Activated CD4-positive, alpha-beta memory T cell treated with anti-CD3 and anti-CD28 coated beads for 36 hours (primary cell): ENCODE data around the gene SH3BP2. TPM values are rescaled to one million over a fixed set of nuclear protein-coding genes. Genes with fewer than 3 reads are reported as not detected.
A peak's percentile ranks its signal among the peaks of the same experiment; 100 is the strongest.

Source experiments
- CTCF ChIA-PET: fragments of 350-600 bp; sonication (Branson Sonifier 250); formaldehyde crosslinking; loops from one replicate; lab custom pipeline; 2021; ENCODE audit warnings: antibody characterized with exemption, inconsistent platforms; lab: Charles Lee
- POLR2A ChIA-PET: fragments of 350-600 bp; sonication (Branson Sonifier 250); formaldehyde crosslinking; loops from one replicate; lab custom pipeline; 2021; ENCODE audit warnings: antibody characterized with exemption; lab: Charles Lee
- DNase-seq: peaks from one replicate; pipeline ENCODE4 v3.0.0-alpha.2; 2020
- H3K27ac Mint-ChIP-seq: one replicate; pipeline ENCODE4 v1.8.0; 2021; ENCODE audit warnings: mixed read lengths
- H3K27me3 Mint-ChIP-seq: one replicate; pipeline ENCODE4 v1.8.0; 2021; ENCODE audit warnings: mixed read lengths
- H3K36me3 Mint-ChIP-seq: one replicate; pipeline ENCODE4 v1.8.0; 2021; ENCODE audit warnings: mixed read lengths
- H3K4me1 Mint-ChIP-seq: one replicate; pipeline ENCODE4 v1.8.0; 2021; ENCODE audit warnings: low read depth, mixed read lengths
- H3K4me3 Mint-ChIP-seq: one replicate; pipeline ENCODE4 v1.8.0; 2021; ENCODE audit warnings: mild to moderate bottlenecking, mixed read lengths
- H3K9me3 Mint-ChIP-seq: one replicate; pipeline ENCODE4 v1.8.0; 2021; ENCODE audit warnings: mixed read lengths
- intact Hi-C: fragments of 100-400 bp; cut with micrococcal nuclease; formaldehyde crosslinking; loops from one replicate; pipeline ENCODE4 v1.15.1; 2023
- total RNA-seq, 2 experiments: library from RNA; stranded (reverse); gene quantifications; one replicate each; pipeline ENCODE4 v1.2.3, GENCODE V29; 2021

Gene SH3BP2
- total RNA-seq, 2 experiments from 2014 or later: 55.9 to 62.8 TPM

DNA sequence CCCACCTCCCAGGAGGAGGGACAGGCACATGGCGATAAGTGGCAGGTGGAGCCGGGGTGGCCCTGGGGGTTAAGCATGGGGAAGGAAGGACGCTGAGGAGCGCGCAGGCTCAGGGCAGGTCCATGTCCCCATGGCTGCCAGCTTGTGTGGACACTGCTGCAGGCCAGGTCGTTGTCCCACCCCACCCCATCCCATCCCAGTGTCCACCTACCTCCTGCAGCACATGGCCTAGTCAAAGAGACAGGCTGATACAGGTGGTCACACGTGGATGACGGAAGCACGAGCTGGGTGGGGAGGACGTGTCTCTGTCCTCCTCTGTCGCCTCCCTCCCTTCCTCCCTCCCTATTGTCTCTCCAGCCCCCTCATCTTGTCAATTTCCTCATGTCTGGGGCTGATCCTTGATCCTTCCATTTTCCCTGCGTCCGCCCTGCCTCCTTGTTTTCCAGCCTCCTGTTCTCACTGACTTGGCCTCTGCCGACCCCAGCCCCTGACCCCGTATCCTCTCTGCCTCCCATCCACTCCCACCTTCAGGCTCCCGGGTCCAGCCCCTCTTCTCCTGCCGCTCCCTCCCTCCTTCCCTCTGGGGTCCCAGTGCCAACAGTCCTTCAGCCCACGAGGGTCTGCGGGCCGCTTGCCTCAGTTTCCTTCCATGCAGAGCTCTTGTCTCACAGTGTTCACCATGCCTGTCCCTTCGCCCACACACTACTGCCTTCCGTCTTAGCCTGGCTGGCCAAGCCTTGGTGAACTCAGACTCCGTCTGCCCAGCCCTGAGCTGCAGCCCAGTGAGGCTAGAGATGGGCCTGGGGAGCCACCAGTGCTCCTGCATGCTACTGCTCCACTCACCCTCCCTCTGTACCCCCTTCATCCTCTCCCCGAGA, 35.2 kb downstream of the SH3BP2 start:
- ChIA-PET CTCF (no interaction called here), POLR2A (interaction anchor here (0.7 kb wide), 1 partner anchor 15 kb away, joined by 3 read pairs; no protein-coding TSS in a partner anchor)
- intact Hi-C loops: no loop called here
- no peak overlapping the region for H3K4me3 Mint-ChIP-seq
- H3K9me3 Mint-ChIP-seq: no peaks in the 10 kb centered on the region
- no peaks in the 10 kb centered on the region for H3K4me1 Mint-ChIP-seq
- peak overlapping the region; percentile 33 for H3K27ac Mint-ChIP-seq
- no peaks in the 10 kb centered on the region for H3K27me3 Mint-ChIP-seq
- H3K36me3 Mint-ChIP-seq: peaks cover 32% of the 10 kb centered on the region
- no peak for DNase-seq

- no peaks in the 10 kb centered on the region for H3K27me3 Mint-ChIP-seq
- no peak for DNase-seq
- POLR2A ChIA-PET: interaction anchor here (0.7 kb wide), 1 partner anchor 14 kb away, joined by 3 read pairs; no protein-coding TSS in a partner anchor
- no peaks in the 10 kb centered on the region for H3K9me3 Mint-ChIP-seq
- CTCF ChIA-PET: no interaction called here
- intact Hi-C loops: no loop called here
- H3K4me3 Mint-ChIP-seq: no peak overlapping the region
- no peaks in the 10 kb centered on the region for H3K4me1 Mint-ChIP-seq
- H3K27ac Mint-ChIP-seq: no peak overlapping the region
- H3K36me3 Mint-ChIP-seq: peaks cover 36% of the 10 kb centered on the region
Measured at GRCh38 chr4:2828758-2829181, 35.9 kb downstream of the SH3BP2 start.

- Mint-ChIP-seq H3K4me1 (no peaks in the 10 kb centered on the region), H3K36me3 (peaks cover 33% of the 10 kb centered on the region), H3K27ac (no peak overlapping the region), H3K27me3 (no peaks in the 10 kb centered on the region), H3K4me3 (no peak overlapping the region), H3K9me3 (no peaks in the 10 kb centered on the region)
- POLR2A ChIA-PET: no interaction called here
- CTCF ChIA-PET: no interaction called here
- no peak for DNase-seq
- intact Hi-C loops: no loop called here
Measured at GRCh38 chr4:2829321-2829932, 36.5 kb downstream of the SH3BP2 start.

DNA sequence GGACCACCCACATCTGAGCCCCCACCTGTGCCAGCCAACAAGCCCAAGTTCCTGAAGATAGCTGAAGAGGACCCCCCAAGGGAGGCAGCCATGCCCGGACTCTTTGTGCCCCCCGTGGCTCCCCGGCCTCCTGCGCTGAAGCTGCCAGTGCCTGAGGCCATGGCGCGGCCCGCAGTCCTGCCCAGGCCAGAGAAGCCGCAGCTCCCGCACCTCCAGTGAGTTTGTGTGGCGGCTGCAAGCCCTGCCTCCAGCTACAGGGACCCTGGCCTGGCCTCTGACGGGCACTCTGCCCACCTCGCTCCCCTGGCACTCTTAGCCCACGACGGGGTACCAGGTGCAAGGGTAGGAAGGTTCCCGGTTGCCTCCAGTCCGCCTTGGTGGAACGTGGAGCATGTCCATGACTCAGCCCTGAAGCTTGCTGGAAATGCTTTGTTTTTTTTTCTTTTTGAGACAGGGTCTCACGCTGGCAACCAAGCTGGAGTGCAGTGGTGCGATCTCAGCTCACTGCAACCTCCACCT, 37.1 kb downstream of the SH3BP2 start:
- H3K27ac Mint-ChIP-seq: no peak overlapping the region
- H3K9me3 Mint-ChIP-seq: no peaks in the 10 kb centered on the region
- intact Hi-C loops: no loop called here
- peaks cover 5% of the 10 kb centered on the region for H3K4me1 Mint-ChIP-seq
- DNase-seq: no peak
- CTCF ChIA-PET: no interaction called here
- H3K36me3 Mint-ChIP-seq: peaks cover 30% of the 10 kb centered on the region
- POLR2A ChIA-PET: no interaction called here
- H3K27me3 Mint-ChIP-seq: no peaks in the 10 kb centered on the region
- no peak overlapping the region for H3K4me3 Mint-ChIP-seq

DNA sequence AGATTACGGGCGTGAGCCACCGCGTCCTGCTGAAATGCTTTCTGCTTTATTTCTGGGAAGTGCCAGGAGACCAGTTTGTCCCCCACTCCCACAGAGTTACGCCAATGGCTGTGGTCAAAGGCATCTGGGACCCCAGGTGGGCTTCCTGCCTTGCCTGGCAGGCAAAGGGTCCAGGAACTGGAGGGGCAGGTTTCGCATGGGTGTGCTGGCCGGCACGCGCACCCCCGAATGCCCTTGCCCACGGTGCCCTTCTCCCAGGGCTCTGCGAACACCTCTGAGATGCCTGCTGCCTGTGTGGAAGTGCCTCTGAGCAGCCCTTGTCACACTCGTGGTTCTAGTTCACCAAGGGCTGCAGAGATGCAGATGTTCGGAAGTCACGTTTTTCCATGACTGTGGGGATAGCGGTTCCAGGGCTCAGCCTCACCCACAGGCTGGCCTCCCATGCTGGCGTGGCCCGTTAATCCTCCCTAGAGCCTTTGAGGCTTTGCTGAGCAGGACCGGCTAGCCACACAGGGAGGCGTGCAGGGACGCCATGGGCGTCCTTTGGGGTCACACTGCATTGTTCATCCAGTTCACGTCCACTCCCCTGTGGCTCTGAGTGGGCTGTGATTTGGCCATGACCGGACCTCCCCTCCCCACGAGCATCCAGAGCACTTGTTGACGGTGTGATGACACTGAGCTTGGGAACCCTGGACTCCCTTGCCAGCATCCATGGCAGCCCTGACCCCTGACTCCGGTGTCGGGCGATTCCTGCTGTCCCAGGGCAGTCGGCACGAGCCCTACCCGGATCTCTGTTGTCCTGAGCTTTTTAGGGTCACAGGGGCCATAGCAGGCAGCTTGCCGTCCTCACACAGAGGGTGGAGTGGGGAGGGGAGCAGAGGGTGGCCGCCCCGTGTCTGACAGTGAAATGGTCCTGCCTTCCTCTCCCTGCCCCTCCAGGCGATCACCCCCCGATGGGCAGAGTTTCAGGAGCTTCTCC, 38.0 kb downstream of the SH3BP2 start:
- intact Hi-C loops: no loop called here
- DNase-seq: no peak
- no peaks in the 10 kb centered on the region for H3K27me3 Mint-ChIP-seq
- CTCF ChIA-PET: no interaction called here
- peaks cover 24% of the 10 kb centered on the region for H3K36me3 Mint-ChIP-seq
- H3K27ac Mint-ChIP-seq: no peak overlapping the region
- no peaks in the 10 kb centered on the region for H3K9me3 Mint-ChIP-seq
- H3K4me1 Mint-ChIP-seq: peaks cover 10% of the 10 kb centered on the region
- no peak overlapping the region for H3K4me3 Mint-ChIP-seq
- POLR2A ChIA-PET: no interaction called here

DNA sequence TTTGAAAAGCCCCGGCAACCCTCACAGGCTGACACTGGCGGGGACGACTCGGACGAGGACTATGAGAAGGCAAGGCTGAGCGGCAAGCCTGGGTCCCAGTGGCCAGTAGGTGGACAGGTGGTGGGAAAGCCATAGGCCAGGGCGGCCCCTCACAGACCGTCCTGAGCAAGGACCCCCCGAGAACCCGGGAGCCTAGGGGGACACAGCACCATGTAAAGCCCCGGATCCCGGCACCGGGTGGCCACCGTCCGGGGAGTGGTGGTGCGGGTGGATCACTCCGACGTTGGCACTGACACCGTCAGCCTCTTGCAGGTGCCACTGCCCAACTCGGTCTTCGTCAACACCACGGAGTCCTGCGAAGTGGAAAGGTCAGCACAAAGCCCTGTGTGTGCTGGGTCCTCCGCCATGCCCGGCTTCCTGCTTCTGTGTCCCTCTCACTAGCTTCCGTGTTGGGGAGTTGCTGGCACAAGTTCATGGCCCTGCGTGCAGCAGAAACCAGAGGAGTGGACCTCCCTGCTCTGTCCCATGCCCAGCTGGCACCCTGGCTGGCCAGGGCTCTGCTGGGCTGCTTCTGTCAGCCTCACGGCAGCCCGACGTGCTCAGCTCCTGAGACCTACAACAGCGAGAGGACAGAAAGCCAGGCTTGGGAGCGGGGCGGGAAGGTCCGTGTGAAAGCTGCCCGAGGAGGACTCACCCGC, 38.9 kb downstream of the SH3BP2 start:
- no peak overlapping the region for H3K4me3 Mint-ChIP-seq
- DNase-seq: no peak
- no peaks in the 10 kb centered on the region for H3K9me3 Mint-ChIP-seq
- intact Hi-C loops: no loop called here
- peaks cover 20% of the 10 kb centered on the region for H3K36me3 Mint-ChIP-seq
- ChIA-PET CTCF (no interaction called here), POLR2A (no interaction called here)
- peaks cover 15% of the 10 kb centered on the region for H3K4me1 Mint-ChIP-seq
- no peak overlapping the region for H3K27ac Mint-ChIP-seq
- no peaks in the 10 kb centered on the region for H3K27me3 Mint-ChIP-seq

DNA sequence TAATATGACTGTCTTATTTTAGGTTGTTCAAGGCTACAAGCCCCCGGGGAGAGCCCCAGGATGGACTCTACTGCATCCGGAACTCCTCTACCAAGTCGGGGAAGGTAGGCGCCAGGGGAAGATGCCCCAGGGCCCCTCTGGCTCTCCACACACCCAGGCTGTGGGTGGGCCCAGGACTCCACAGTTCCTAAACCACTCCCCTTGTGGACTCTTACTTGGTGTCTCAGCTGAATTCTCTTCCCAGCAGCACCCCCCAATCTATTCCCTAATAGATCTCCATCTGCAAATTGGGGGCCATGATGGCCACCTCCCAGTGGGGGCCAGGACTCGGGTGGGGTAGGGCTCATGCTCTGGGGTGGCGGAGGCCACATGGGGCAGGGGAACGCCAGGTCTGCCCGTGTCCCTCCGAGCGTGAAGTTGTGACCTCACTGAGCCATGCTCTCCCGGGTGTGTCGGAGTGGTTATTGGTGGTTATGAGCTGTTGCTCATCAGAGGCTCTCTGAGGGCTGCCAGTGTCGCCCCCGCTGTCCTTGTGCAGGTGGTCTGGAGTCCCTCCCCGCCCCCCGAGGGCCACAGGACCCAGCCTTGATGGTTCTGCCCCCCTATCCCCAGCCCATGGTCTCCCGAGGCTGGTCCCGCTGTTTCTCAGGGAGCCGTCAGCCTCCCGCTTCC, 39.6 kb downstream of the SH3BP2 start:
- peaks cover 17% of the 10 kb centered on the region for H3K36me3 Mint-ChIP-seq
- POLR2A ChIA-PET: no interaction called here

DNA sequence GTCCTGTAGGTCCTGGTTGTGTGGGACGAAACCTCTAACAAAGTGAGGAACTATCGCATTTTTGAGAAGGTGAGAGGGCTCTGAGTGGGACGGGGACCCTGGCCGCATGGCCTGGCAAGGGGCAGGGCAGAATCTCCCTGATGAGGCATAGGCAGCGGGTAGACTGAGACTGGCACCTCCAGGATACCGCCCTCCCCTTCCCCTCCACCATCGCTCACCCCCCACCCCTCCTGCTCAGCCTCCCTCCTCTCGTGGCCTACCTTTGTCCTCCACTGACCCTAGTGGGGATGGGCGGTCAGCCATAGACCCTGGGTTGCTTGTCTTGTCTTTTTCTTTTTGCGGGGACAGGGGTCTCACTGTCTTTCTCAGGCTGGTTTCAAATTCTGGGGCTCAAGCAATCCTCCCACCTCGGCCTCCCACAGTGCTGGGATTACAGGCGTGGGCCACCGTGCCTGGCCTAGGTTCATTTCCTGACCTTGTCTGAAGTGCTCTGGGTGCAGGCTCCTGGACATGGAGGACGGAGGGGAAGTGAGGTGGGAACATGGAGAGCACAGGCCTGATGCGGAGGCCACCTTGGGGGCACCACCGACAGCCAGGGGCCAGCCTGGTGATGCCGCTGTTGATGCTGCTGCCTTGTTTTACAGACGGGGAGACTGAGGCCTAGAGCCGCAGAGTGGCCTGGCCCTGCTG, 40.2 kb downstream of the SH3BP2 start:
- peaks cover 17% of the 10 kb centered on the region for H3K36me3 Mint-ChIP-seq
- no peak overlapping the region for H3K4me3 Mint-ChIP-seq
- no peaks in the 10 kb centered on the region for H3K27me3 Mint-ChIP-seq
- peak overlapping the region; percentile 23 for H3K27ac Mint-ChIP-seq
- no peaks in the 10 kb centered on the region for H3K9me3 Mint-ChIP-seq
- intact Hi-C loops: no loop called here
- ChIA-PET CTCF (no interaction called here), POLR2A (no interaction called here)
- no peak for DNase-seq
- peaks cover 29% of the 10 kb centered on the region for H3K4me1 Mint-ChIP-seq

More for the DNA sequence above, 39.6 kb downstream of the SH3BP2 start:
- no peak for DNase-seq
- Mint-ChIP-seq H3K4me3 (no peak overlapping the region), H3K27me3 (no peaks in the 10 kb centered on the region), H3K4me1 (peaks cover 22% of the 10 kb centered on the region), H3K27ac (peak overlapping the region; percentile 23), H3K9me3 (no peaks in the 10 kb centered on the region)
- CTCF ChIA-PET: no interaction called here
- intact Hi-C loops: no loop called here

DNA sequence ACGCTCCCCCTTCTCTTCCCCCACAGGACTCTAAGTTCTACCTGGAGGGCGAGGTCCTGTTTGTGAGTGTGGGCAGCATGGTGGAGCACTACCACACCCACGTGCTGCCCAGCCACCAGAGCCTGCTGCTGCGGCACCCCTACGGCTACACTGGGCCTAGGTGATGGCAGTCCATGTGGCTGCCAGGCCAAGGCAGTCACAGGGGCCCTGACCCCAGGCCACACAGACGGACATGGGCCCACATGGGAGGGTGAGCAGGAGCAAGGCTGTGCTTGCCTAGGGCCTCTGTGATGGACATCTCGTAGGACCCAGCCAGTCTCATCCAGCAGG, 40.8 kb downstream of the SH3BP2 start:
- intact Hi-C loops: no loop called here
- Mint-ChIP-seq H3K9me3 (no peaks in the 10 kb centered on the region), H3K4me3 (no peak overlapping the region), H3K4me1 (peaks cover 33% of the 10 kb centered on the region), H3K27ac (no peak overlapping the region), H3K27me3 (no peaks in the 10 kb centered on the region), H3K36me3 (peaks cover 15% of the 10 kb centered on the region)
- no peak for DNase-seq
- CTCF ChIA-PET: no interaction called here
- POLR2A ChIA-PET: no interaction called here

DNA sequence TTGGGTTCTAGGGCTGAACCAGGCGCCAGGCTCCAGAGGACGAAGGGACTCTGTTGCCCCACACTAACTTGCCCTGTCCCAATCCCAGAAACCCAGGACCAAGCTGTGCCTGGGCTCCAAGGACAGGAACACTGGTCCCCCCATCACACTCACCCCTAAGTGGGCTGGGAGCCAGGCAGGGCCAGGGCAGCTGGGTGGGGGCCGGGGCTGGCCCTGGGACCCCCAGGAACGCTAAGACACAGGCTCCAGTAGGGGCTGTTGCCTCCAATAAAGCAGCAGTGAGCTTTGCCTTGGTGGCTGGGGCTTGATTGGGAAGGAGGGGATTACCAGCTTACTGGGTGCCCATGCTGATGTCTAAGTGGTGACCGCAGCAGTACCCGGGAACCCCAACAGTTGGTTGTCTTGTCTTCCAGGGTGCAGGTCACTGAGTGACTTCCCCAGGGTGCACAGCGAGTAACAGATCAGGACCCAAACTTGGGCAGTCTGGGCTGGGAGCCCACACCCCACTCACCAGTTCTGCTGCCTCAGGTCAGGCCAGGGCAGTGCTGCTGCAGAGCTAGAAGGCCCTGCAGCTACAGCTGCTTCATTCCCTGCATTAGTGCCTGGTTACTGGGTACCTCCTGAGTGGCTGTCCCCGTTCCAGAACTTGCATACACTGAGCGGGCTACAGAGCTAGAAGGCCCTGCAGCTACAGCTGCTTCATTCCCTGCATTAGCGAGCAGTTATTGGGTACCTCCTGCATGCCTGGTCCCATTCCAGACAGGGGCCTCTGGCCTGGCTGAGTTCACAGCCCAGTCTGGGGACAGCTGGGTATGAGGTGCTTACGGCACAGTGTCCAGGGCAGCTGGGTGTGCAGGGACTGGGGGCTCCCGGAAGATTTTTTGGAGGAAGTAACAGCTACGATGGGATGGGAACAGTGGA, 41.4 kb downstream of the SH3BP2 start:
- ChIA-PET CTCF (interaction anchor here (0.8 kb wide), 1 partner anchor 120 kb away, joined by 3 read pairs; no protein-coding TSS in a partner anchor), POLR2A (no interaction called here)
- peak; percentile 5 for DNase-seq
- intact Hi-C loops: no loop called here
- peaks cover 11% of the 10 kb centered on the region for H3K36me3 Mint-ChIP-seq
- H3K4me3 Mint-ChIP-seq: no peak overlapping the region
- H3K27me3 Mint-ChIP-seq: no peaks in the 10 kb centered on the region
- H3K4me1 Mint-ChIP-seq: peaks cover 38% of the 10 kb centered on the region
- peak overlapping the region; percentile 83 for H3K27ac Mint-ChIP-seq
- H3K9me3 Mint-ChIP-seq: no peaks in the 10 kb centered on the region
